GM18526 (cell line): ENCODE measurements around the gene SF3B5.
A peak's percentile ranks its signal among the peaks of the same experiment; 100 is the strongest.

Source experiments
- POLR2A ChIP-seq: IDR thresholded peaks from 3 replicates; pipeline ENCODE4 v1.6.1; 2011; ENCODE audit not compliant: insufficient read length; ENCODE audit errors: extremely low read depth

SF3B5 gene

DNA sequence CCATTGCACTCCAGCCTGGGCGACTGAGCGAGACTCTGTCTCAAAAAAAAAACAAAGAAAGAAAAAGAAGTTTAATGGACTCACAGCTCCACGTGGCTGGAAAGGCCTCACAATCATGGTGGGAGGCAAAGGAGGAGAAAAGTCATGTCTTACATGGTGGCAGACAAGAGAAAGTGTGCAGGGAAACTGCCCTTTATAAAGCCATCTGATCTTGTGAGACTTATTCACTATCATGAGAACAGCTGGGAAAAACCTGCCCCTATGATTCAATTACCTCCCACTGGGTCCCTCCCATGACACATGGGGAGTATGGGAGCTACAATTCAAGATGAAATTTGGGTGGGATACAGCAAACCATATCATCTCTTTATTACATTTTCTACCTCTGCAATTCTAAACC, 25.9 kb downstream of the SF3B5 start:
- TF ChIP-seq POLR2A, result no peak

DNA sequence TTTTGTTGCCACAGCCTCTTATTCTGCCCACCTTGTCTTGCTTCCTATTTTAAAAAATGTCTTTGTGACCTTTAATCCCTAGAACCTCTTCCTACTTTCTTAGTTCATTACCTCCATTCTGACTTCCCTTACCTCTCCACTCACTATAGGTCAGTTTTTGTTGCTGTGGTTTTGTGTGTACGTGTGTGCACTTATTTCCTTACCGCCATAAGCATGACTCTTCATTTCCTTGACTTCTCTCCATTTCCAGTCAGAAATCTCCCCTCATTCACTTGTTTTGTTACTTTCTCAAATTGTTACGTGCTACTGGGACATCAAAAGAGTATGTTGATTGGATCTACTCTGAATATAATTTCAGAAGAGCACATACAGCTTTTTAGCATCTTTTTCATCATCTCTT, 26.6 kb downstream of the SF3B5 start:
- TF ChIP-seq POLR2A, result no peak

DNA sequence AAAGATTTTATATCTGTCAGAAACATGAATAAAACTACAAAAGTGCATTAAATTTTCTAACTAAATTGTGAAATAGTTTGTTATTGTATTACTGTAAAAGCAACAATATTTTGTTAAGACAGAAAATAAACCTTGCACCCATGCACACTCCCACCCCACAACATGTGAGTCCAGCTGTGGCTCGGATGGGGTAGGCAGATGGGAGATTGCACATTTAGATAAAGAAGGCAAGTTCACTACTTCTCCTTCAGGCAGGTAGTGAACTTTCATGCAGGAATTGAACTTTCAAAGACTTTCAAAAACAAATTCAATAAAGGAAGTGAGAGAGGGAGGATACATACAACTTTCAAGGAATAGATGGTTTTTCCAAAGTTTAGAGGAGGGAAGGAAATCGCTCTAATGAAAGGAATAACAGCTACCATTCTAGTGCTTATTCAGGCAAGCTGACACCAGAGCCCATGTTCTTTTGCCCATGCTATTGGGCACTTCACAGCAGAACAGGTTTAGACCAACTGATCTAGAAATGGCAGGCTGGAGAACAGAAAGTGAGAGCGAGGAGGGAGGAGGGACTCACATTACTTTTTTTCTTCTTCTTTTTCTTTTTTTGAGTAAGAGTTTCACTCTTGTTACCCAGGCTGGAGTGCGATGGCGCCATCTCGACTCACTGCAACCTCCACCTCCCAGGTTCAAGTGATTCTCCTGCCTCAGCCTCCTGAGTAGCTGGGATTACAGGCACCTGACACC, 28.5 kb downstream of the SF3B5 start:
- no peak for TF ChIP-seq POLR2A

DNA sequence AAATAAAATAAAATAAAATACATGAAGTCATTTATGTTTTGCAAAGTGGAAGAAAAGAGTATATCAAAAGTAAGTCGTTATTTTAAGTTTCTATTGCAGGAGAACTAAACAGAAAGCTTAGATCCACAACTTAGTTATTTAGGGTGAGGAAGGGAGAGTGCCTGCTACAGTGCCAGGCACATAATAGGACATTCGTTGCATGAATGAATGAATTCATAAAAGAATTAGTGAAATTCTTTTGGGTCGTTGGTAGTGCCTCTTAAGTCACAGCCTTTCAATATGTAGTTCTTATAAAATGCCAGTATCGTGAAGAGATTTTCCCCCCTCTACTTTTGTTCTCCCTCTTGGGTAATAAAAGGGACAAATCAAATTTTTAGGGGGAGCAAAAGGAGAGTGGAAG, 29.1 kb downstream of the SF3B5 start:
- no peak for TF ChIP-seq POLR2A

DNA sequence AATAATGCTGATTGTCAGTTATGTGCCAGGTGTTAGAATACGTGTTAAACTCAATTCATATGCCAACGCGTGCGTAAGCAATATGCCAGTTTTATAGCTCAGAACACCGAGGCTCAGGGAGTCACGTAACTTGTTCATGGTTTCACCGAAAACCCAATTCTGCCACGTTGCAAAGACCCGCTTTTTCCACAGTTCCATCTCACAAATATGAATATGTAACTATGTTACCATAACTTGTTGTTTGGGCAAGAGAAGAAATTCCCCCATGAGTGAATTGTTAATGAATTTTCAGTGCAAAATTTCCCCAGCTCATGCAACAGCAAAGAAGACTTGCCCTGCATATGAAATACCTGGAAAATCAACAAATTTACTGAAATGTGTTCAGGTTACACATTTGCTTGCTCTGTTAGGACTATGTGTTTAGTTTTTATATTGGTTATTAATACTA, 30.1 kb downstream of the SF3B5 start:
- no peak for TF ChIP-seq POLR2A

DNA sequence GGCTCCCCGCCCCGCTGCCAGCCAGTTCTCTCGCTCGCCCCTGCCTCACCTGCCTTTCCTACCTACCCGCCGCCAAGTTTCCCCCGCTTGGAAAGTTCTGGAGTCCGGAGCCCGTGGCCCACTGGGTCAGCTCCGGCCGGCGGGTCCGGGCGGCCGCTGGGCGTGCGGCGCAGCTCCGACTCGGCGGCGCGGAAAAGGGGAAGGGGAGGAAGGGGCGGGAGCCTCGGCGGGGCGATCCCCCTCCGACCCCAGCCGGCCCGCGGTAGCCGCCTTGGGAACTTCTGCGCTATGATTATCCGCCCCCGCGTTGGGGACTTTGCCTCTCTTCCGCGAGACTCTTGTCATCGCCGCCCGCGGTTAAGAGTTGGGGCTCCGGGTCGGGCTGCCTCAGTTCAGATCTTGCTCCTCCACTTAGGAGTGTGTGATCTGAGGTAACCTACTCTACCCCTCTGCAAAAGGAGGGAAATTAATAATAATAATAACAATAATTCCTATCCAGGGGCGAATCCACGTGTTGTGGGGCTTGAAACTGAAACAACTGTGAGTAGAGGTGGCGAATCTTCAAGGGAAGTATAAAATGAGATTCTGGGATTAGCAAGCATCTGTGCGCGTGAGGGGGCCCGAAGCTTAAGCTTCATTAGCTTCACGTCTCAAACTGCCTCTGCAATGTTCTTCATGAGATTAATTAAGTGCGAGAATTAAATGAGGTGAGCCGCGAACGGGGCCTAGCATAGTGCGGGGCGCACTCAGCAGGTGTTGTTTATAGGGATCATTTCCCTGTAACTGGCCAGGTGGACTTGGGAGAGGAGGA, 30.8 kb downstream of the SF3B5 start:
- no peak for TF ChIP-seq POLR2A

DNA sequence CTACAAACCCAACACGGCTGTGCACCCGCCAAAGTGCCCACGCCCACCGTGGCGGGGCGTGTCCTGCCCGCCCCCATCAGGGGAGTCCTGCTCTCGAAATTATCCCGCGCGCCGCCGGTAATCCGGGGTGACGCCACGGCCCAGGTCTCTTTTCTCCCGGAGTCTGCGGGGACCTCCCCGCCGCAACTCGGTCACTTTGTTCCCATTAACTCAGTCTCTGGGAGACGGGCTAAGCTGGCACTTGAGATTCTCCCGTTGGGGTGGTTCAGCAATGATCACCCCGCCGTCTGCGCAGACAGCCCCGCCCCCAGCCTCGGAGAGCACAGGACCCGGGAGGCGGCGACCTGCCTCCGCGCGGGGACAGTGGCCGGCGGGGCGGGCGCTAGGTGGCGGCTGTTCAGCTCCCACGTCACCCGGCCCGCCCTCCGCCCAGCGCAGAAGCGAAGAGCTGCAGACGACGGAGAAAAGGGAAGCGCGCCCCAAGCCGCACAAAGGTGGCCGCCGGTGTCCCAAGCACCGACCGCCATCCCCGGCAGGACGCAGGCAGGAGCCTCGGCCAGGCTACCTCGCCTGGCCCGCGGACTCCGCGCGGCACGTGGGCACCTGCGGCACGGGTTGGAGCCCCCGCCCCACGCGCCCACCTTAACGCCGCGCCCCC, 31.5 kb downstream of the SF3B5 start:
- TF ChIP-seq POLR2A, result peak; percentile 93

DNA sequence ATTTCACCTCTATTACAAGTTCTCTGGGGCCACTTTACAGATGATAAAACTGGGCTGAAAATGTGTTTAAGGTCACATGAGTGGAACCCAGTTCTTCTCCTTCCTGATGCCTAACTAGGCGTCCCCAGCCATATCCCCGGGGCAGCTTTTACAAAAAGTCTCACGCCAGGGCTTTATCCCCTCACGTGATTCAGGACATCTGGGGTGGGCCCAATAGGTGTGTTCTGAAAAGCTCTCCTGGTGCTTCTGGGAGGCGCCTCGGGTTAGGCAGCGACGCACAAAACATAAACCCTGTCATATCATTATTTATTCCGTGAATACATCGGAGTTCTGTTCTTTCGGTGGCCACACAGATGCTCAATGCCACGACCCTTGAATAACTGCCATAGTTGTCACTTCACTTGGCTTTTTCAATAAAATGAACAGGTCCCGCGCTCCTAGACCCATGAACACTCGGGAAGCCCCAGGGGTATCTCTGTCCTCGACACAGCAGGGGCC, 32.1 kb downstream of the SF3B5 start:
- no peak for TF ChIP-seq POLR2A

DNA sequence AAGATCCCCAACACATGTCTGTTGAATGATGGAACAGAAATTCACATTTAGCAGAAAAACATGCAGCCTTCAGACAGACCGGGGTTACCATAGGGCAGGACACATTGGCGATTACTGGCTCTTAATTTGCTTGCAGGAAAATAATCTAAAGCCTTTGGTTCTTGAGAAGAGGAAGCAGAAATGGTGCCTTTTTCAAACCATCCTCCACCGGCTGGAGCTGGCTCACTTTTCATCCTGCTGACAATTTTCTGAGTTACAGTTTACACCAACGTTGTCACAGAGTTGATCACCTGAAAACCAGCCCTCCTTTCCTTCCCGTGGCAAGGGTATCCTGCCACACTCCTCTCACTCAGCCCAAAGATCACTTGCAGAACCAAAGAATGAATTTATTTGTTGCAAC, 32.6 kb downstream of the SF3B5 start:
- TF ChIP-seq POLR2A, result no peak

DNA sequence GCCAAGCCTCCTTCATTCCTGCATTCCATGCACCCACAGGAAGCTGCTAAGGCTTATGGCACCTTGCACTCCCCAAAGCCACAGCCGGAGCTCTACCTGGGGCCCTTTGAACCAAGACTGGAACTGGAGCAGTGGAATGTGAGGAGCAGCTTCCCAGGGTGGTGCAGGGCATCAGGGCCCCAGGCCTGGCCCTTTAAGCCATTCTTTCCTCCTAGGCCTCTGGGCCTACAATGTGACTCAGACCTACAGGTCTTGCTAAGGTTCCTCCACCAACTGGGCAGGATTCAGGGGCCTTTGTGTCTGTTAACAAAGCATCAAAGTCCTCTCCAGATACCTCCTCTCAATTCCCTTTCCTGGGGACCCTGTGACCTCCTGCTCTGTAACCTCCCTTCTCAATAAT, 36.2 kb downstream of the SF3B5 start:
- no peak for TF ChIP-seq POLR2A

DNA sequence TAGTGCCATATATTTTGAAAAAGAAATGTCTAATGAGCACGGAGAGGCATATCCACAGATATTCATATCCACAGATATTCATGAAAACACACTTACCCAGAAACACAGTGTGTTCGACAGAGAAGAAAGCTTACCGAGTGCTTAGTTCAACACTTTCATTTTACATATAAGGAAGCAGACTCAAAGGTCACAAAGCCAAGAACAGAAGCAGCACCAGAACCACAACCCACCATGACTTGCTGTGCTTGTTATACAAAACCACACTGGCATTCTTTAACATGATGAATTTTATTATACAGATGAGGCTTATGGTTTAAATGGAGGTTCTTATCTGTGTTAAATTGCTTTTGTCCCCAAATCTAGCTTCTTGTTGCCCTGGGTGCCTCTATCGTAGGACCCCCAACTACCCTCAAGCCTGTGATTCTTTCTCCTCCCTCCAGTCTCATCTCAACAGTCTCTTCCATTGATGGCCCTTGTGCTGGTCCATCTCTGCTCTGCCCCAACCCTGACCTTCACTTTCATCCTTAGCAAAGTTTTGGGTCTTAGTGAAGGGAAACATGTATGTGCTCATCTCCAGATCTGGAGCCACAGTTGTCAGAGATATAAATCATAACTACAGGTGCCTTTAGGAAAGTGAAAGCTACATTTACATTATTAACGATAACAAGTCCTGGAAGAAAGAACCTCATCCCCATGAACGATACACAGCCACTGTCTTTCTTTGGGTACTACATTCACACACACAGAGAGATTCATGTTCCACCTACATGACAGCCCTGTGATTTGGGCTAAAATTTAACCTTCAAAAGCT, 40.0 kb downstream of the SF3B5 start:
- TF ChIP-seq POLR2A, result no peak

DNA sequence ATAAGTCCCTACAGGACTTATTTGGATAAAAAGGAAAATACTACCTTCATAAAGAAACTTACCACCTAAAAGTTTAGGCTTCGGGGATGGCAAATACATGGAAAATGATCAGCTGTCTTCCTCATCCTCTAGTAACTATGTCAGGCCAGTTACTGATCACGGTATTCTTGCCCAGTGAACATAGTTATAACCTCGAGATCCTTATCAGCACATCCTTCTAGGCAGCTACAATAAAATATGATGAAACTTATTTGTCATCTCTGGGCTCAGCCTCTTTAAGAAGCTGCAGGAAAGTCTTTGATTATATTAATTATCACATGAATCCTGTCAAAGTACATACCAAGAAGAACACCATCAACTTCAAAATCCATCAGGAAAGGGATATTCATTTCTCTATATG, 41.8 kb downstream of the SF3B5 start:
- no peak for TF ChIP-seq POLR2A

DNA sequence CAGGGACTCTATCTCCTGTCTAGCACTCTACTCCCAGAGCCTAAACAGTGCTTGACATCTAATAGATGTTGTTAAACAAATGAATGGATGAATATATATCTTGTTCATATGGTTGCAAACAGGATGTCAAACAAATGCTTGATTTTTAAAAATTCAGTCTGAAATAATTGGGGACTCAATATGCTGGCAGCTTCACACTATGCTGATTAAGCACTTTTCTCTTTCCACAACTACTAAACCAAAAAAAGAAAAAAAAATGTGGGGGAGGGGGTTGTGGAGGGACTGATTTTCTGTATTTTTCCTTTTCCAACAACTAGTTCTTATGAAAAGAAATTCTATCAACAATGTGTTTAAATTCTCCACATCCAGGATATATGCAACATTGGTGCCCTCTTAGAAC, 42.9 kb downstream of the SF3B5 start:
- no peak for TF ChIP-seq POLR2A

DNA sequence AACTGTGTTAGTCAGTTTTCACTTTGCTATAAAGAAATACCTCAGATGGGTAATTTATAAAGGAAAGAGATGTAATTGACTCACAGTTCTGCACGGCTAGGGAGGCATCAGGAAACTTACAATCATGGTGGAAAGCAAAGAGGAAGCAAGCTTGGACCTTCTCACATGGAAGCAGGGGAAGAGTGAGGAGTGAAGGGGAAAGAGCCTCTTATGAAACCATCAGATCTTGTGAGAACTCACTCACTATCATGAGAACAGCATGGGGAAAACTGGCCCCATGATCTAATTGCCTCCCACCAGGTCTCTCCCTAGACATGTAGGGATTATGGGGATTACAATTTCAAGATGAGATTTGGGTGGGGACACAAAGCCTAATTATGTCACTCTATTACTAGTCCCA, 46.0 kb downstream of the SF3B5 start:
- TF ChIP-seq POLR2A, result no peak

DNA sequence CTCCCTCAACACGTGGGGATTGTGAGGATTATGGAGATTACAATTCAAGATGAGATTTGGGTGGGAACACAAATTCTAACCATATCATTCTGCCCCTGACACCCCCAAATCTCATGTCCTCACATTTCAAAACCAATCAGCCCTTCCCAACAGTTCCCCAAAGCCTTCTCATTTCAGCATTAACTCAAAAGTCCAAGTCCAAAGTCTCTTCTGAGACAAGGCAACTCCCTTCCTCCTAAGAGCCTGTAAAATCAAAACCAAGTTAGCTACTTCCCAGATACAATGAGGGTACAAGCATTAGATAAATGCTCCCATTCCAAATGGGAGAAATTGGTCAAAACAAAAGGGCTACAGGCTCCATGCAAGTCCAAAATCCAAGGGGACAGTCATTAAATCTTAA, 47.7 kb downstream of the SF3B5 start:
- no peak for TF ChIP-seq POLR2A
